IgD-negative memory B cell (primary cell): ENCODE data around the gene UCP3. TPM values are rescaled to one million over a fixed set of nuclear protein-coding genes. Genes with fewer than 3 reads are reported as not detected.

Experiments used
- H3K27ac Mint-ChIP-seq, 3 donors: one replicate each; pipeline ENCODE4 v1.8.0; 2020 to 2022; ENCODE audit warnings: mild to moderate bottlenecking in 3 of 3, mixed read lengths in 3 of 3, moderate library complexity in 1 of 3
- H3K27me3 Mint-ChIP-seq: one replicate; pipeline ENCODE4 v1.8.0; 2021; ENCODE audit warnings: mixed read lengths
- H3K36me3 Mint-ChIP-seq: one replicate; pipeline ENCODE4 v1.8.0; 2020; ENCODE audit warnings: mild to moderate bottlenecking, mixed read lengths
- H3K4me1 Mint-ChIP-seq, 3 donors: one replicate each; pipeline ENCODE4 v1.8.0; 2020 to 2022; ENCODE audit warnings: mixed read lengths in 3 of 3, mild to moderate bottlenecking in 1 of 3
- H3K4me3 Mint-ChIP-seq, 4 donors: one replicate each; pipeline ENCODE4 v1.8.0; 2020 to 2022; ENCODE audit warnings: mild to moderate bottlenecking in 4 of 4, mixed read lengths in 4 of 4, moderate library complexity in 3 of 4
- H3K9me3 Mint-ChIP-seq, 3 donors: one replicate each; pipeline ENCODE4 v1.8.0; 2020 to 2021; ENCODE audit warnings: mixed read lengths in 3 of 3, mild to moderate bottlenecking in 1 of 3
- polyA plus RNA-seq: library from polyadenylated mRNA; unstranded; fragments of 300-500 nt; fragmentation: Illumina TruSeq; gene quantifications from one replicate; pipeline ENCODE4 v1.2.3, GENCODE V29; 2021

Gene UCP3
- polyA plus RNA-seq, 1 donor from 2014 or later: 0.19 TPM

DNA sequence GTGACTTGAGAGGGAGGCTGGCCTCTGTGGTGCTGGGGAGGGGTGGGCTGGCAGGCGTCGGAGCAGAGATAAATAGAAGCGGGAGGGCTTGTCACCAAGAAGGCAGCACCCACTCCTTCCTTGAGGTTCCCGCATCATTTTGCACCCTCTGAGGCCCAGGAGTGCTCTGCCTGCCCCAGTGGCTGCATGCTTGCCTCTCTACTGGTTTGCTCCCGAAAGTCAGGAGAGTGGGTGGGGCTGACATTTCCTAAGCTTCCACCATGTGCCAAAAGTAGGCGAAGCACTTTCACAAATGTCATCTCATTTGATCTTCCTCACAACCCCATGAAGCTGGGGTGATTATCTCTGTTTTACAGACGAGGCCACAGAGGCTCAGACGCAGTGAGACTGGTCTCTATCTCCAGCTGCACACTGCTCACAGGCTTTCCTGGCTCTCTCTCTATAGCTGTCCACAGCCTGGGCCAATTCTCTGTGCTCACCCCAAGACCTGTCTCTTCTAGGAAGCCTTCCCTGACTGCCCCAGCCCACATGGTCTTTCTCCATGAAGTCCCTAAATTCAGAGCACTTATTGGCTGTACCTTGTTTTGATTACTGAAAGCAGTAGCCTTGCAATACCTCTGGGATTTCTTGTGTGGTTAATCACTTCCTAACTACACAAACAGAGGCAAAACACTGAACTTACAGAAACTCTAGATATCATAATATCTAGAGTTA is 2.6 kb upstream of the UCP3 start:
- H3K4me3 Mint-ChIP-seq: peak overlapping the region; percentile 60 to 91 (median 70)
- peaks cover 31 to 64% (median 62%) of the 10 kb centered on the region in 3 donors for H3K4me1 Mint-ChIP-seq

DNA sequence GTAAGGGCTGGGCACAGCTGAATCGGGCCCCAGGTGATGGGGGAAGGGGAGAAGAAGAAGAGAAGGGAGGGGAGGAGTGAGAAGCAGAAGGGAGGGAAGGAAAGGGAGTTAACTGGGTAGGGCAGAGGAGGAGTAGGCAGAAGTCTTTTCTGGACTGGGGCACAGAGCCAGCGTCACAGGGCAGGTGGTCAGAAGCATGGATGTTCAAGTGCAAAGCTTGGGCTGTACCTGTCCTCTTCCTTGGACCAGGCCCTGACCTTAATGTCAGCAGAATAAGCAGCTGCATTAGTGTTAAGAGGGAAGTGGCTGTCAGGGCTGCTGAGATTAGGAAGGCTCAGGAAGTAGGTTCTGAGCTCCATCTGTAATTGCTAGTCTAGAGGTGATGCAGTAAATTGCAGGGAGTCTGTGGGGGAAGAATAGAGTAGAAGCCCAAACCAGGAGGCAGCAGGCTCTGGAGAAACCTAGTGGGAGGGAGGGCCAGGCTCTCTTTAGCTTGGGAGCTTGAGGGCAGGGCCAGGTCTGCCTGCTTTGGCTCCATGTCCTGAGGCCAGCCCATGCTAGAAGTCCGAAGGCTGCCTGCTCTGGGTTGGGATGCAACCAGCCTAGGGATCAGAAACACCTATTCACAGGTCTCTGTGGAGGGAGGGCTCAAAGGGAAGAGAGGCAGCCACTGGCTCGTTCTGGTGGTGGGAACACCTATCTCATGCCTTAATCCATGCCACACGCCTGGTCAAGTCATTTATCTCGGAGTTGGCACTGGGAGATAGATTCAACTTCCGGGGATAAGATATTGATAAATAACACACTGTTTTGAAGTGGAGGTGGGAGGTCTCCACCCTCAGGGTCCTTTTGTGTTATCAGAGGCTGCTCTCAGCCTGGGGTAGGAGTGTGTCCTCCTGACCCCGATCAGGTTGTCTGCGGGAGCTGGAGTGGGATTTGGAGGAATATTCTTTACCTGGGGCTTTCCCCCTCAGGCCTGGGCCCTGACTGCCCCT is 1.7 kb upstream of the UCP3 start:
- Mint-ChIP-seq H3K36me3 (no peaks in the 10 kb centered on the region), H3K27ac (peak overlapping the region; percentile 88 to 98 (median 89)), H3K4me1 (peaks cover 31 to 59% (median 58%) of the 10 kb centered on the region in 3 donors), H3K9me3 (no peaks in the 10 kb centered on the region), H3K4me3 (peak overlapping the region; percentile 60 to 91 (median 74)), H3K27me3 (no peaks in the 10 kb centered on the region)

More for the DNA sequence above, 2.6 kb upstream of the UCP3 start:
- Mint-ChIP-seq H3K27ac (peak overlapping the region; percentile 88 to 98 (median 89)), H3K27me3 (no peaks in the 10 kb centered on the region), H3K36me3 (peaks cover 7% of the 10 kb centered on the region), H3K9me3 (no peaks in the 10 kb centered on the region)

DNA sequence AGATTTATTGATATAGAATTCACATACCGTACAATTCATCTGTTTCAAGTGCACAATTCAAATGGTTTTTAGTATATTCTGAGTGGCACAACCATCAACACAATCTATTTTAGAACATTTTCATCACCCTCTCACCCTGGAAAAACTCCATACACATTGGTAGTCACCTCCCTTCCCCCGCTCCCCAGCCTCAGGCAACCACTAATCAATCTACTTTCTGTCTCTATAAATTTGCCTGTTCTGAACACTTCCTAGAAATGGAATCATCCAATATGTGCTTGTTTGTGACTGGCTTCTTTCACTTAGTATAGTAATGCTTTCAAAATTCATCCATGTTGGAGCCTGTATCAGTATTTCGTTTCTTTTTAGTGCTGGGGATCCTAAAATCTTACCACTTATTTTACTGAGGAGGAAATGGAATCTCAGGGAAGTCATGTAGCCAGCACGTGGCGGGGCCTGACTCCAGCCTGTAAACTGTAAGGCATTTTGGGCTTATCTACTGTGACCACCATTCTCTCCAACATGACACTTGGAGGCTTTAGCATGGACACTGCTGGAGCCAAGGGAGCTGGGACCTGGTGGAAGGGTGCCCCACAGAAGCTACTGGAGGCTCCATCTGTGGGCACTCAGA is 905 bp upstream of the UCP3 start:
- Mint-ChIP-seq H3K36me3 (peaks cover 3% of the 10 kb centered on the region), H3K9me3 (no peaks in the 10 kb centered on the region), H3K4me1 (peaks cover 32 to 58% (median 57%) of the 10 kb centered on the region in 3 donors), H3K27ac (peak overlapping the region in 2 of 3 donors; percentile 65 to 88), H3K4me3 (peak overlapping the region in 1 of 4 donors; percentile 82), H3K27me3 (no peaks in the 10 kb centered on the region)

DNA sequence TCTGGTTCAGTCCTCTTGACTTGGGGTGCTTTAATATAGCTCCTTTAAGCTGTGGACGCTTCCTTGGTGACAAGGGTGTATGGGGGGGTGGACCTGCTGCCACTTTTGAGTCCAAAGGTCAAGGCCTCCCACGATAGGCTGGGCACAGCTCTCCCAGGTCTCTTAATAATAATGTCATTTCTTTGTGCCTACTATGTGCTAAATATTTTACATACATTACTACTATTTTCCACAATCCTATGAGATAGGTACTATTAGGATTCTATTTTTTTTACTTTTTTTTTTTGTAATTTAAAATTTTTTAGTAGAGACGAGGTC is 304 bp upstream of the UCP3 start:
- Mint-ChIP-seq H3K4me1 (peaks cover 26 to 53% (median 52%) of the 10 kb centered on the region in 3 donors), H3K36me3 (peaks cover 3% of the 10 kb centered on the region), H3K27me3 (no peaks in the 10 kb centered on the region), H3K9me3 (no peaks in the 10 kb centered on the region), H3K4me3 (peak overlapping the region in 1 of 4 donors; percentile 37), H3K27ac (peak overlapping the region in 2 of 3 donors; percentile 59 to 74)

- H3K36me3 Mint-ChIP-seq: peaks cover 3% of the 10 kb centered on the region
- peaks cover 27 to 48% (median 44%) of the 10 kb centered on the region in 3 donors for H3K4me1 Mint-ChIP-seq
- H3K27me3 Mint-ChIP-seq: no peaks in the 10 kb centered on the region
- H3K9me3 Mint-ChIP-seq: no peaks in the 10 kb centered on the region
- H3K4me3 Mint-ChIP-seq: no peak overlapping the region
- peak overlapping the region; percentile 14 to 53 (median 20) for H3K27ac Mint-ChIP-seq
Measured at GRCh38 chr11:74007691-74008372, 1.1 kb downstream of the UCP3 start.

DNA sequence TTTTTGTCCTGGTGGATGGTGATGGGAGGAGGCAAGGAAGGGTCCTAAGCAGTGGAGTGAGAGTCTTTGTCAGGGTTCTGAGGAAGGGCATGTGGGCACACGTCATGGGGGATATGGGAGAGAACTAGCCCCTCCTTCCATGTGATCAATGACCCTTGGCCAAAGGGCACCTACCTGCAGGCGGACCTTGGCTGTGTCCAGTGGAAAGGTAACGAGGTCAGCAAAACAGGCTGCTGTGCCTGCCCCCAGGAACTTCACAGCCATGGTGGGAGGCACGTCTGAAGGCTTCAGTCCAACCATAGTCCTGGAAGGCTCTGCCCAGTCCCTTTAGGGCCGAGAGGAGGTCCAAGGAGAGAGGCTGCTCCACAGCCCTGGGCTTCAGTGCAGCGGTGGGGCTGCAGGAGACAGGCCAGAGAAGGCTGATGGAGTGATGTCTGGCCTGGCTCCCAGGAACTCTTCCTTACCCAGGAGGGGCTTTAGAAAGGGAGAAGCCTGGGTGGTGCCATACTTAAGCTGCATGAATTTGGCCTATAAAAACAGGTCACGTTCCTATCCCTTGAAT is 2.1 kb downstream of the UCP3 start:
- Mint-ChIP-seq H3K27me3 (no peaks in the 10 kb centered on the region), H3K4me3 (peak overlapping the region in 1 of 4 donors; percentile 43), H3K9me3 (peaks cover 0 to 2% (median 0%) of the 10 kb centered on the region in 3 donors), H3K4me1 (peaks cover 22 to 42% (median 36%) of the 10 kb centered on the region in 3 donors), H3K36me3 (peaks cover 3% of the 10 kb centered on the region), H3K27ac (peak overlapping the region in 2 of 3 donors; percentile 54 to 78)

DNA sequence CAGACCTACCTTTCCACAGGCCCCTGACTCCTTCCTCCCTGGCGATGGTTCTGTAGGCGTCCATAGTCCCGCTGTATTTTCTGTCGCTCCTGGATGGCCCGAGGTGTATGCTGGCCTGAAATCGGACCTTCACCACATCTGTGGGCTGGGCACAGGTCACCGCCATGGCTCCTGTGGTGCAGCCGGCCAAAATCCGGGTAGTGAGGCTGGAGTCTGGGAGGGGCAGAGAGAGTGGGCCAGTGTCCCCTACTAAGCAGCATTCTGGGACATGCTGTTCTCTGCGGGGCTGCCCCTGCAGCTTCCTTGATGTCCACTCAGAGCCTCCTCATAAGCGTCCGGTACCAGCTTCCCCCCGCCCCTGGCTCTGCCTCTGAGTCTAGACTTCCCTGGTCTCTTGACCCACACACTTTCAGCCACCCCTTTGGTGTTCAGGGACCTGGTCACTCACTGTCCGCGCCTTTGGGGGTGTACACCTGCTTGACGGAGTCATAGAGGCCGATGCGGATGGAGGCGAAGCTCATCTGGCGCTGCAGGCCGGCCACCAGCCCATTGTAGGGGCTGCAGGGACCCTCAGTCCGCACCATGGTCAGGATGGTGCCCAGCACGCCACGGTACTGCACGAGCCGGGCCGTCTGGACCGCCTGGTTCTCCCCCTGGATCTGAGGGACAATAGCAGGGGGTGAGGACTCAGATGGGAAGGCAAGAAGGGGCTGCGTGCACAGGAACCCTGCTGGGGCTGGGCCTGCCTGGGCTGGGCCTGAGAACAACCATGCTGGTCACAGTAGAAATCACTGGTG is 3.0 kb downstream of the UCP3 start:
- H3K27ac Mint-ChIP-seq: peak overlapping the region in 1 of 3 donors; percentile 37
- peaks cover 0 to 2% (median 0%) of the 10 kb centered on the region in 3 donors for H3K9me3 Mint-ChIP-seq
- peaks cover 17 to 33% (median 29%) of the 10 kb centered on the region in 3 donors for H3K4me1 Mint-ChIP-seq
- H3K27me3 Mint-ChIP-seq: no peaks in the 10 kb centered on the region
- H3K36me3 Mint-ChIP-seq: peaks cover 3% of the 10 kb centered on the region
- H3K4me3 Mint-ChIP-seq: no peak overlapping the region

GRCh38 chr11:74004759-74005615 is 3.9 kb downstream of the UCP3 start:
- Mint-ChIP-seq H3K4me1 (peaks cover 12 to 26% (median 24%) of the 10 kb centered on the region in 3 donors), H3K27ac (peak overlapping the region; percentile 37 to 95 (median 87)), H3K27me3 (no peaks in the 10 kb centered on the region), H3K9me3 (peaks cover 0 to 2% (median 1%) of the 10 kb centered on the region in 3 donors), H3K36me3 (peaks cover 5% of the 10 kb centered on the region), H3K4me3 (peak overlapping the region in 2 of 4 donors; percentile 70 to 90)

GRCh38 chr11:74004046-74004695 is 4.7 kb downstream of the UCP3 start:
- Mint-ChIP-seq H3K36me3 (peaks cover 5% of the 10 kb centered on the region), H3K27me3 (no peaks in the 10 kb centered on the region), H3K4me1 (peaks cover 20 to 30% (median 27%) of the 10 kb centered on the region in 3 donors), H3K27ac (peak overlapping the region in 1 of 3 donors; percentile 35), H3K4me3 (no peak overlapping the region), H3K9me3 (peaks cover 0 to 2% (median 1%) of the 10 kb centered on the region in 3 donors)

GRCh38 chr11:74002832-74003231 is 6.1 kb downstream of the UCP3 start:
- no peaks in the 10 kb centered on the region for H3K27me3 Mint-ChIP-seq
- H3K4me3 Mint-ChIP-seq: no peak overlapping the region
- H3K27ac Mint-ChIP-seq: peak overlapping the region in 2 of 3 donors; percentile 30 to 89
- H3K36me3 Mint-ChIP-seq: peaks cover 5% of the 10 kb centered on the region
- H3K9me3 Mint-ChIP-seq: peaks cover 0 to 2% (median 1%) of the 10 kb centered on the region in 3 donors
- peaks cover 21 to 31% (median 29%) of the 10 kb centered on the region in 3 donors for H3K4me1 Mint-ChIP-seq

DNA sequence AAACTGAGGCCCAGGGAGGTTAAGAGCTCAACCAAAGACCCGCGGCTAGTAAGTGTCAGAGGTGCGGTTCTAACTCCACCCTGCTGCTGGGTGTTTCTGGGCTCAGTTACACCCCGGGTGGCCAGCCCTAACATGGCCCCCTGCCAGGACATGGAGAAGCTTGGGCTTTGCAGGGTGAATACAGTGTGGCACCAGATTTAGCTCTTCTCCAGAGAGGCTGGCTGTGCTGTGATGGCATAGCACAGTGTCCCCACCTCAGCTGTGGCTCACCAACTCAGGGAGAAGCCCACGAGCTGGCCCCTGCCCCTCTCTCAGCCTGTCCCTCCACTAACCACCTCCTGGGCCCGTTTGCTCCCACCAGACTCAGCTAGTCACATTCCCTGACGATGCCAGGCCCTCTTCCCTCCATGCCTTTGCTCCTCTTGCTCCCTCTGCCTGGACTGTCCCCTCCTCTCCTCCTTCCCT is 7.0 kb downstream of the UCP3 start:
- Mint-ChIP-seq H3K9me3 (peaks cover 0 to 3% (median 2%) of the 10 kb centered on the region in 3 donors), H3K4me3 (no peak overlapping the region), H3K27ac (peak overlapping the region in 1 of 3 donors; percentile 89), H3K27me3 (no peaks in the 10 kb centered on the region), H3K4me1 (peaks cover 26 to 38% (median 38%) of the 10 kb centered on the region in 3 donors), H3K36me3 (peaks cover 5% of the 10 kb centered on the region)
